Femur (tissue), 1 donor: ENCODE results near the gene ARHGAP15.

Experiments used
- DNase-seq: peaks from one replicate; pipeline ENCODE4 v3.0.0-alpha.2; 2017

Gene ARHGAP15

GRCh38 chr2:143802871-143803650 lies 673.8 kb downstream of the ARHGAP15 start:
- no peak for DNase-seq

GRCh38 chr2:143803936-143804335 lies 674.7 kb downstream of the ARHGAP15 start:
- no peak for DNase-seq

DNA sequence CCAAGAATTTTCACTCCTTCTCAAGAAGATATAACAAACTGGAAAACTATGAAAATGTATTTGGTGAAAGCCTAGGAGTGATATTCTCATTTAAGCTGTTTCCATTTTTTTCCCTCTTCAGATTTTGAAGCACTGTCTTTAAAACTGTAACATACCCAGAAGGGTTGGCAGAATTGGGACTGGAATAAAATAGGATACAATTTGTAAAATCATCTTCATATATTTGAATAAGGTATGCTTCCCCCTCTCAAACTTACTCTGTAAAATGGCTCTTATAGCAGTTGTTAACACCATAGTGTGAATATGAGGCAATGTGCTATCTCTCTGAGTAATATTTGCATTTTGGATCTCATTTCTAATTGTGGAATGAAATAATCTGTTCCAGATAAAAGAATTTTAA lies 676.4 kb downstream of the ARHGAP15 start:
- DNase-seq, result no peak

GRCh38 chr2:143807192-143807591 lies 678.0 kb downstream of the ARHGAP15 start:
- DNase-seq, result no peak

GRCh38 chr2:143807671-143808070 lies 678.5 kb downstream of the ARHGAP15 start:
- no peak for DNase-seq

DNA sequence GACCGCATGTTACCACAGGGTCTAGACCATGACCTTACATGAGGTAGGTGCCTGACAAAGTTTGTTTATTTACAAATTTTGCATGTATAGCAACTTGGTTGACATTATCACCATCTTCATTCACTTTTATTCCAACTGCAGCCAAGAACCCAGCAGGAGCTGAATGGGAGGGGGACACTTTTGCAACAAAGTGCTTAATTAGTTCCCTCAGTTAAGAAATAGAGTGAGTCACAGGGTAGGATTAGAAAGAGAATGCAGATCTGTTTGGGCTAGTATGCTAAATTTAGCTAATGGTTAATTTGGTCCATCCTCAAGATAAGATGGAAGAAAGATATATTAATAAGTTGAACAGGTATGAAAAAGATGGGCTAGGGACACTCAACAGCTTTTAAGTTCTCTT lies 678.9 kb downstream of the ARHGAP15 start:
- DNase-seq, result no peak

DNA sequence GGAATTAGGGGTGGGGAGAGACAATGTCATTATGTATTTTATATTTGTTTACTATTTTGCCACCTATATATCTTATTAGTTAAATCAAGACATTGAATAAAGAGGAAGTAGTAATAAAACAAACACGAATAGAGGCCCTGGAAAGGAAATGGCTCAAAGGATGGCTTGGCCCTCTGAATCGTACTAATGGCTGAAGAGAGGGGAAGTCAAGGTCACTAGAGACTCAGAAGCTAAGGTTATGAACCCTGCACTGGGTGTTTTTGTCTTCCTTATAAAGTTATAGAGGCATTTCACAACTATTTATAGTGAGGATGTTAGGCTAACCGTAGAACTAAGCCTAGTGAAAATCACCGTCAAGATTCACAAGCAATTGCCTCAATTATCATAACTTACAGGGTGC lies 685.9 kb downstream of the ARHGAP15 start:
- no peak for DNase-seq

DNA sequence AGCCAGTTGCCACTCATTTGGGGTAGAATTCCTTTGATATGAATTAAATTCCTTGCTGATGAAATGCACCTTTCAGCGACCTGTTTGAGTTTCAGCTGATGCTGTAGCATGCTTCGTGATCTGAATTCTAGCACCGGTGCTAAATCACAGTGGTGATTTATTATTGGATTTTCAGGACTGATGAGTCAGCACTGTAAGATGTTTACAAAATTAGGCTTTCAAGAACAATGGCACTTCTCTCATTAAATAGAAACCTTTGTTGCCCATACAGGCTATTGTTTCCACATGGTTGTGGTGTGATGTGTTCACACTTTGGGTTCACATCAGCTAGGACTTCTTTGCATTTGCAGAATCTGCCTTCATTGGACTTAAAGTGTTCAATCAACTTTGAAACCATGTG lies 687.7 kb downstream of the ARHGAP15 start:
- DNase-seq, result no peak
